ENCODE measurements around the gene KCNQ1.
A peak's percentile ranks its signal among the peaks of the same experiment; 100 is the strongest.

KCNQ1 gene

DNA sequence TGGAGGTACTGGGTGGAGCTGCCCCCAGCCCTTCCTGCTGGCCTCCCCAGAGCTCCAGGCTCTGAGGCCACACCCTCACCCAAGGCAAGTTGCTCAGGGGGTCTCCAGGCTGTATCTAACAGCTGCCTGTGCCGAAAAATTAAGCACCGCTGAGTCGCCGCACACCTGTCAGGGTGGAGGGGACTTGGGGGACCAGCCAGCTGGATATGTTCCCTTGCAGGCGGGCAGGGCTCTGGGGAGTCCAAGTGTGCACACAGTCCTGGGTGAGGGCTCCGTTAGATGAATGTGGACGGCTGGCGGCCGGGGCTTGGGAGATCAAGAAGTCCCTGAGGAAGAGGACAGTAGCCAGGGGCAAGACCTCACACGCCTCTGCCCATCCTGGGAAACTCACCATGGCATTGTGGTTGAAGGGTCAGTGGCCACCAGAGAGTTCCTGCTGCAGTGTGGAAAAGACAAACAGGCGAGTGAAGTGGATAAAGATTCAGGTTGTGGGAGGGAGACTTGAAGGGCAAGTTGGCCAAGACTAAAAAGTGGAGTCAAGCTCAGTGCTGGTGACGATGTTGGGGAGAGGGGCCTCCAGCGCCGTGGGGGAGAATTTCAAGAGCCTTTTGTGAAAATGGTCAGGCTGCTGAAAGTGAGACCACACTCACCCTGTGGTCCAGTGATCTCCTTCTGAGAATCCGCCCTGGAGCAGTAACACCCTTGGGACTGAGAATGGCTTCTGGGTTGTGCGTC lies 371.1 kb downstream of the KCNQ1 start:
- DNase-seq: no peak

DNA sequence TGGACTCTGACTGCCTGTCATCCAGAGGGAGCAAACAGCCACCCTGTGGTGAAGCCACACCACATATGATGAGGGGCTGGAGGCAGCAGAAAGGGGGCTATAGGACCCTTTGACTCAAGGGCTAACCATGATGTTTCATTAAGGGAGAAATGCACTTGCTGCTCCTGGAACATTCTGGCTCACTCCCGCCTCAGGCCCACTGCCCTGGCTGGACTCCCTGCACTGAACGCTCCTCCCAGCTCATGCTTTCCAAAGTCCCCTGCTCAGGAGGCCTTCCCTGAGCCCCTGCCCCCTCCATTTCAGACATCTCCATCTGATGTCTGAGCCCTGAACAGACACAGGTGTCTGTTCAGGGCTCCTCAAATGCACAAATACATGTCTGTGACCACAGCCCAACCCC lies 371.7 kb downstream of the KCNQ1 start:
- no peak for DNase-seq

DNA sequence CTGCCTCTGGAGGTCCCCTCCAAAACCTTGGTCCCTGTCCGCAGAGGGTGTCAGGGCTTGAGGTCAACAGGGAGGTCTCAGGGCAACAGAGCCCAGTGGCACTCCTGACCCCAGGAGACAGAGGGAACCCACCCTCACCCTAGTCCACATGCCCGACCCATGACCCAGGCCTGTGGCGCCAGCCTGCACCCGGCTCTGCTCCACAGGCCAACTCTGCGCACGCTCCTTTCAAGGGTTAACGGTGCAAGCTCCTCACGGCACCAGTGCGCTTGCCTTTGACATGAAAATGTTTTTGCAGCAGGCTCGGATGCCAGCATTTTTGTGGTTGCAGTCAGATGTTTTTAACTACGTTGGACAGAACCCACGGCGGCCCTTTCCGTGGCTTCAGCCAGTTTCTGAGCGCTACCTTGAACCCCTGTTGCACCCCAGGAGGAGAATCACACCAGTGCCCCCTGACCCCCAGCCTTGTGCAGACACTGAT lies 372.2 kb downstream of the KCNQ1 start:
- DNase-seq: no peak

DNA sequence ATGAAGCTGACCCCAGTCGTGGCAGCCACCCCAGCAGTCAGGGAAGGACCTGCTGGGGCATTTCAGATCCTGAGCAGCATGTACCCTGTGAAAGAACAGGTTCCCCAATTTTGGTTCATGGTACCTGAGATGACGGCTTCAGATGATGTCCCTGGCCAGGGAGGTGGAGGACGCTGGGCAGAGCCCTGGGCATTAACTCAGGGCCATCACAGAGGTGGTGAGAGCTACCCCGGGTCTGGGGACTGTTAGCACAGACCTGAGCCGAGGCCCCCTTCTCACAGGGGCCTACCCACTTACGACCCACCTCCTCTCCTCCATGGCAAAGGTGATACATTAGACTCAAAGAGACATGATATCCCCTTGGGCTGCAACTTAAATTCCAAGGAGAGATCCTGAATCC lies 372.6 kb downstream of the KCNQ1 start:
- no peak for DNase-seq

DNA sequence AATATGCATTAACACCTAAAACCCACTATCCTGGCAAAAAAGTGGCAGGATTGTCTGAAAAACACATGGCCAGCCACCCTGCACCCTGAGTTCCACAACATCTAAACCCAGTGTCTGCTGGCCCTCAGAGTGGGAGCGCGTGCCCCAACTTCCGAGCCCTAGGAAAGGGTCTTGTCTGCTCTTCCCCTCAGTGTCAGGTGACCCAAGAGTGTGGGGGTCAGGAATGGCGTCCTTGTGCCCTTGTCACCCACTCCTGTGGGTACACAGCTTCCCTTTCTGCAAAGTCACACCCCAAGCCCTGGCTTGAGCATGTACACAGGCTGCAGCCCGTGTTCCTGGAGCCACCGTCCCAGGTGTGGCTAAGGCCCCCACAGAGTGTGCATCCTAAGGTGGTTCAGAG lies 373.2 kb downstream of the KCNQ1 start:
- no peak for DNase-seq

DNA sequence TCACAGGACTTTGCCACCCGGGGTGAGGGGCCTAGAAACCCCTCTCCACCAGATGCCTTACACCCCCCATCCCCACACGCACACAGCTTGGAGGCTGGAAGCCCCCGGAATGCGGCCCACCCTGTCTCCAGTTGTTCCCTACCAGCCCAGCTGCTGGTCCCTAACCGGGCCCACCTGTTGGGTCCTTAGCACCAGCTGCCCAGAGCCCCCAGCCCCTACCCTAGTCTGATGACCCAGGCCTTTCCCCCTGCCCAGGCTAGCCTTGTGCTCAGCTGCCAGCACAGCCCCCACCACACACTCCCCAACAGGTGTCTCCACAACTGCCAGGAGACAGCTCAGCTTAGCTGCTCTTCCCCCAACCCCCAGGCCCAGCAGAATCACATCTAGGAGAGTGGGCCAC lies 373.7 kb downstream of the KCNQ1 start:
- no peak for DNase-seq

DNA sequence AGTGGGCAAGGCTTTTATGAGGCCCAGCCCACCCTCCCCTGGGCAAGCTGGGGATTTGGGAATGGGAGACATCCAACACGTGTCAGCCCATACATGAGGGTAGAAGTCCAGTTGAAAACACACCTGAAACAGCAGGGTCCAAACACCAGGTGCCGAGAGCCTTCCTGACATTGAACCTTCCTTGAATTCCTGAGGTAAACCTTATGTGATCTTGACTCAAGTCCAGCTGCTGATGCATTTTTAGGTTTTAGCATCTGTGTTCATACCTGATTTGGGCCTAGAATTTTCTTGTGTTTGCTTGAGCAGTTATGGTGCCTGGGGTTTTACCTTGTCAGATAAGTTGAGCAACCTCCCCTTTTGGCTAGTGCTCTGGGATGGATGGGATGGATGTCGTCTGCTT lies 374.5 kb downstream of the KCNQ1 start:
- DNase-seq: no peak

DNA sequence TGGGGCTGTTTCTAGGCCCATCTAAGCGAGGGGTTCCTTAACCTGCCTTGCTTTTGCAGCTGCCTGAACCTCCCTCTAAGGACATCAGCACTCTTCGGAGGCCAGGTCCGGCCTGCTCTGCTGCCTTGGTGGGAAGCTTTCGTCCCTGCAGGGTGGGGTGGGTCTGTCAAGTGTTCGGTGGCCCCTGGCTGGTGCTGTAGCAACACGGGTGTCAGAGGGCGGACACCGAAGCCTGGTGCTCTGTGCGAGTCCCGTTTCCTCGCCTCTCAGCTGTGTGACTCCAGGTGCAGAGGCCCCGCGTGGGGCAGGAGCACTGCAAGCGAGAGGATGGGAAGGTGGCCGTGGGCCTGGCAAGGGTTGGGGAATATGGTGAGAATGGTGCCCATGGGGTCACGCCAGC lies 376.2 kb downstream of the KCNQ1 start:
- DNase-seq: no peak

DNA sequence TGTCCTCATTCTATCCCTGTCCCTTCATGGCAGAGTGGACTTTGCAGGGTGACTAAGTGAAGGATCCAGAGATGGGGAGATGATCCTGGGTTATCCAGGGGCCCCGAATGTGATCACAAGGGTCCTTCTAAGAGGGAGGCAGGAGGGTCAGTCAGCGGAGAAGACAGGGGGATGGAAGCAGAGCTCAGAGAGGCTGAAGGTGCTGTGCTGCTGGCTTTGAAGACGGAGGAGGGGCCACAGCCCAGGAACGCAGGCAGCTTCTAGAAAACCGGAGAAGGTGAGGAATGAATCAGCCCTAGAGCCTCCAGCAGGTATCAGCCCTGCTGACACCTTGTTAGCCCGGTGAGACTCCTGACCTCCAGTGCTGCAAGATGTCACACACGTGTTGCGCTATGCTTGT lies 377.1 kb downstream of the KCNQ1 start:
- DNase-seq: no peak

DNA sequence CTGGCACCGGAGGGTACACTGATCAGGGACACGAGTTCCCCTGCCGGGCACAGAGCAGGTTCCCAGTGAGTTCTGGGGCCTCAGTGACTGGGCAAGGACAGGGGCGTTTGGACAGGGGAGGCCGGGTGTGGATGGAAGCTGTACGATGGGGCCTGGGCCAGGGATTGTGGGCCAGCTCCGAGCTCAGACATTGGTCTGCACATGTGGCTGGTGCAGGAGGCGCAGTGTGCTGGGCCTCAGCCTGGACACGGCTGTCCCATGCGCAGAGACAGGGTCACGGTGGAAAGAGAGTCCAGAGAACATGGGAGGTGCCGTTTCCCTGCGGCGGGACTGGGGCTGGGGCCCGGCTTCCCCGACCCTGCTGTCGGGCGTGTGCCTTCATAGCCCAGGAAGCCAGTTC lies 380.0 kb downstream of the KCNQ1 start:
- DNase-seq: no peak

DNA sequence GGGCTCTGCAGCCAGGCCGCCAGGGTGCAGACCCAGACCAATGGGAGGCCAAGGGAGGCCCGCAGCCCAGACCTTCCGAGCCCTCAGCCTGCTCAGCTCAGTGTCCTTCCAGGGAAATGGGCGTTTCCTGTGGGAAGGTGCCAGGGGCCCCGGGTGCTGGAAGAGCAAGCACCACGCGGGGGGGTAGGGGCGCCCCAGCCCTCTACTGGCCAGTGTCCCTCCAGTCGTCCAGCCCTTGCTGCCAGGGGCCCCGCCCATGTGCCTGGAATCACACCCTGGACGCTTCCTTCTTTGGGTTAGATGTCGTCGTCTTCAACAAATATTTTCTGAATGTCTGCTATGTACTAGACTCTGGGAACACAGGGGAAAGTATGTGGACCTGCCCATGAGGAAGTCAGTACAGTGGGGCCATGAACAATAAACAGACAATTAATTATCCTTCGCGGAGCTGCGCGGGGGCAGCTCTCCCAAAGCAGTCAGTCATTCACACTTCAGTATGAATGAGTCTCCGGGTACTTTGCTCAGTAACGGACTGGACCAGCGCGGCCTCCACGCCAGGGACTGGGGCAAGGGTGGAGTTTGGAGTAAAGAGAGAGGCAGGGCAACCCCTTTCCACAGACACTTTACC lies 380.6 kb downstream of the KCNQ1 start:
- no peak for DNase-seq

DNA sequence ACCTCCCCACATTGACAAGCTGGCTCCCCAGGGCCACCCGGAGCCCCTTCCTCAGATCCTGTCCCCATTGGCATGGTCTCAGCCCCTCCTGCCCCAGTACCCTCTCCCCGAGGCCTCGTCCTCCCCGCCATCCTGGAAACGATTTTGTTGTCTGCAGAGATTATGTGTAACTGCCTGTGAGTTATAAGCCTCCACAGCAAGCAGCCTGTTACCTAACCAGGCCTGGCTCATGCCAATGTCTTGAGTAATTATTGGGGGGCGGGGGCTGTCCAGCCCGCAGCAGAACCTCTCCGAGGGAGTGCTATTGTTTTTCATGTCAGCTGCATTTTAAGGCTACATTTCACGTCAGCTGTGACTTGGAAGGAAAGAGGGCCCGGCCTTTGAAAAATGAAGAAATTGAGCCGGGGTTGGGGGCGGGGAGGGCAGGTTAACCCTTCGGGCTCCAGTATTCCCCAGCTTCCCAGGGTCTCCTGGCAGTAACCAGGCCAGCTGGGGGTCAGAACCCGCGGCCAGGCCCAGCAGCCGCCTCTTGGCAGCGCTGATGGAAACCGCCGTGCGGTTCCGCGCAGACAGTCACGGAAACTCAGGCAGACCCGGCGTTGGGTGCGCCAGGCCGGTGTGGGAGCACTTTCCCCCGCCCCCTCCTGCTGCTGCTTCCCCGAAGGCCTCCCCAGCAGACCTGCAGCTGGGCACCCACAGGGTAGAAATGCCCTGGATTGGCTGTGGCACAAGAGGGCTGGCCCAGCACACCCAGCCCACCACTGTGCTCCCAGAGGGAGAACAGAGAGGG lies 381.3 kb downstream of the KCNQ1 start:
- peak in 1 of 2 donors; percentile 47 for DNase-seq

DNA sequence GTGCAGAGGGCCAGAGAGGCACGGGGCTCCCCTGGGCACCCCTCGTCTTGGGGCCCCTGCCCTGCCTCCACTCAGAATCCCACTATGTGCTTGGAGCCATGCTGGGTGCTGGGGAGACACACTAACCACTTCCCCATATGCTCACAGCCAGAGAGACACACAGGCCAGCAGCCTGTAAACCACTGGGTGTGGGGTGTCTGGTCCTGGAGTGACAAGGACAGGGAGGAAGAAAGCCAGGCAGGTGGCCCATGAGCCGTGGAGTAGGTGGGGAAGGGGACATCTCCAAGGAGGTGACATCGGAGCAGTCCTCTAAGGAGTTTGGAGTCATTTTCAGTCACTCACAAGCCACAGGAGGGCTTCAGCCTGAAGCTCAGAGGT lies 381.9 kb downstream of the KCNQ1 start:
- DNase-seq: peak in 1 of 2 donors; percentile 31

DNA sequence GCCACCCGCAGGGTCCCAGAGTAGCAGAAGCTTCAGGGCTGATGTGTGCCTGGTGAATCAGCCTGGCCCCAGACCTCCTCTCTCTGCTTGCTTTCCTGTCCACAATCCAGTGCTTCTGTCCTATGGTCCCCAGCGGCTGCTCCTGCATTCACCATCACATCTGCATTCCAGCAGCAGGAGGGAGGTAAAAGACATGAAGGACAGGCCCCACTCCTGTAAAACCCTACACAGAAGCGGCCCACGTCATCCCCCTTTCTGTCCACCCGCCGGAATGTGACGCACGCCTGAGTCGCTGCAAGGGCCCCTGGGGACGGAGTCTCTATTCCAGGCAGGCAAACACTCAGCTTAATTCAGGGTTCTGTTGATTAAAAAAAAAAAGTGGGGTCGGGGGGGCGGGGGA lies 382.4 kb downstream of the KCNQ1 start:
- DNase-seq: no peak

DNA sequence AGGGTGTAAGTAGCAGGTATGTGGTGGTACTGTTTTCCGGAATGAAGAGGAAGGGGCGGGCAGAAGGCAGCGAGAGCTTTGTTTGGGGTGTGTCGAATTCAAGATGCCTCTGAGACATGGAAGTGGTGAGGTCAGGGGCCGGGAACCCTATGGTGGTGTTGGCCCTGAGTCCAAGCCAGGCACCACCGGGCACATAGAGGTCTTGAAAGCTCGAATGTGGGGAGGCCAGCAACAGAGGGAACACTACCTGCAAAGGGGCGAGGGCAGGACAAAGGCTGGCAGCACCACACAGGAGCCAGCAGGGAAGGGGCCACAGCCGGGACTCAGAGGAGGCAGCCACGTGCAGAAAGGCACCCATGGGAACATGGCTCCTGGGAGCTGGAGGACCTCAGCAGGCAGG lies 383.0 kb downstream of the KCNQ1 start:
- no peak for DNase-seq

DNA sequence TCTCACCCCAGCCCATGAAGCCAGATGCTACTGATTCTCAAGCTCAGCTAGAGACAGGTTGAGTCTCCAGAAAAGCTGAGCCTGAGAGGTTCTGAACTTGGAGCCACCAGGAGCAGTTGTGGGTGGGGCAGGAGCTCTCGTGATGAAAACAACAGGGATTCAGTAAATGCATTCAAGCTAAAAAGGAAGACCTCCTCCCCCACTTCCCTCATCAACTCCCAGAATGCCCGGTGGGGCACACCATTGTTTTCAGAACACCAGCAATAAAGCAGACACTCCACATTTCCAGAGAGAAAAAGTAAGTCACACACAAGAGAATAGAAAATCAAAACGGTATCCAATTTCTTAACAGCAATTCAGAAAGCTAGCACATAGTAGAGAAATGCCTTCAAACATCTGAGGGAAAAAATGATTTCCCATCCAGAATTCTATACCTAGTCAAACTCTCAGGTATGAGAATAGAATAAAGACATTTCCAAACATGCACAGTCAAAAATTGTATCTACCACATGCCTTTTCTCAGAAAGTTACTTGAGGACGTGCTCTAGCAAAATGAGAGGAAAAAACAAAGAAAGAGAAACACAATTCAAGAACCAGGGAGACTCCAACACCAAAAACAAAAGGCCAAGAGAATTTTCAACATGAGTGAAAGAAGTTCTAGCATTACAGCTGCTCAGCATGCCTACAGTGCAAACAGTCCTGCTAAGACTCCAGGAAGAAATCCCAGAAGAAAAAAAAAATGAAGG lies 383.9 kb downstream of the KCNQ1 start:
- no peak for DNase-seq

DNA sequence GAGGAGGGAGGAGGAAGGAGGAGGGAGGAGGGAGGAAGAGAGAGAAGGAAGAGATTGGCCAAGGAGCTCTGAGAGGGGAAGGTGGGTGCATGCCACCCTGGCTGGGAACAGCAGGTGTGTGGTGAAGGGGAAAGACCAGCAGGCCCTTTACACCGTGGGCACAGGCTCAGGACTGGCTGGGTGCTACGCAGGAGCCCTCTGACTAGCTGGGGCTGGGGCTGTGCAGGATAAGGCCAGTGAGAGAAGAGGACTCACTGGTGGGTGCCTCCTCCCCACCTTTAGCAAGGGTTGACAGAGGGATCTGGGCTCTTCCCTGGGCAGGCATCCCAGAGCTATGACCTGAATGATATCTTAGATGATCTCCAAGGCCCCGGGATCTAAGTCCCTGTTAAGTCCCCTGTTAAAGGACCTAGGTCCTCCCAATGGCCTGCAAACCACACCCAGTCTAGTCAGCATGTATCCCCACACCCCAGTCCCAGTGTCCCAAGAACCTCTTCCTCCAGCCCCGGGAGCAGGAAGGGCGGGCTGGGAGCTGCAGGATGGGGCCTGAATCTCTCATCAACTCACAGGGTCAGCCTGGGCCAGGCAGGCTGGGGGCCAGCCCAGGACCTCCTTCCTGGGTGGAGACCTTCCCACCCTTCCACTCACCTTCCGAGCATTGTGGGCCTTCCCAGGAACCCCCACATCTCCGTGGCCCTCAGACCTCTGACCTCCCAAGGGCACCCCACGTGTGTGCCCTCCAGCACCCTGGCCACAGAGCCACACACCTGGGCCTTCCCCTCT lies 385.4 kb downstream of the KCNQ1 start:
- DNase-seq: no peak

DNA sequence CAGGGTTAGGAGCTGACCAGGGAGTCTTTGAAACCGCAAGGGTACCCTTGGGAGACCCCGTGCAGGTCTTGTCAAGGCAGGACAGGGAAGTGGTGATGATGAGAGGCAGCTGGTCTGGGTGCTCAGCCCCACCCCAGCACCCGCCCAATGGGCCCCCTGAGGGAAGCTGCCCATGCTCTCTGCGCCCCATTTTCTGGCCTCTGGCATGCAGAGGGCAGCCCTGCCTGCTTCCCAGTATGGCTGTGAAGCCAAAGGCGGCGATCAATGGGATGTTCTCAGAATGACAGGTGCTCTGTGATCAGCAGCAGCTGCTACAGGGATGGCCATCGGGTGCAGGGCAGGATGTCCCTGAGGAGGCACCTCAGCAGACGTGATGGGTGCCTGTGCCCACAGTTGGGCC lies 386.1 kb downstream of the KCNQ1 start:
- no peak for DNase-seq

DNA sequence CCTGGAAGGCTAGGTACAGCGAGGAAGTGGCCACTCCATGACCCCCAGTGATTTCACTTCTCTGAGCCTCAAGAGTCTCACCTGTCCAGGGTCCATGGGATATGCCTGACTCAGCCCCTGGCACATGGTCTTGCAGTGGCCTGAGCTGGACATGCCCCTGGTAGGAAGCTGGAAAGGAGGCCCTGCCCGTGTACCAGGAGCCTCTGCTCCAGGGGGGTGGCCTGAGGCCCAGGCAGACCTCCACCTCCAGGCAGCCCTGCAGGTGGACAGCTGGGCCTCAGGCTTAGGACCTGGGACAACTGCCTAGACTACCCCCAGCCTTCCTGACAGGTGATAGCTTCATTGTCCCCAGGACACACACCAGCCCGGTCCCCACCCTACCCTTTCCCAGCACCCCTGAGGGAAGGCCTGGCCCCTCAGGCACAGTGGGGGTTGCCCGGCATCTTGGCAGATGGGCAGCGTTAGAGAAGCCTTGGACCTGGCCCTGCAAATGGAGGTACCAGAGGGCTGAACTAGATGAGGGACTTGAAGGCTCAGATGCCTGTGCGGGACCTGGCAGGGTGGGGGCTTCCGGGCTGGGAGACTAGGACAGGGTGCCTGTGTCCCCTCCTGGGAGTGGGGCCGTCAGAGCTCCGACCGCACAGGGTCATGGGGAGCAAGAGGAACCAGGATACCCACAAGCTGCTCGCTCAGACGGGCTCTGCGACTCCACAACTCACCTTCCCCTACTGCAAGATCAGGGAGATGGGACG lies 387.1 kb downstream of the KCNQ1 start:
- DNase-seq: no peak

DNA sequence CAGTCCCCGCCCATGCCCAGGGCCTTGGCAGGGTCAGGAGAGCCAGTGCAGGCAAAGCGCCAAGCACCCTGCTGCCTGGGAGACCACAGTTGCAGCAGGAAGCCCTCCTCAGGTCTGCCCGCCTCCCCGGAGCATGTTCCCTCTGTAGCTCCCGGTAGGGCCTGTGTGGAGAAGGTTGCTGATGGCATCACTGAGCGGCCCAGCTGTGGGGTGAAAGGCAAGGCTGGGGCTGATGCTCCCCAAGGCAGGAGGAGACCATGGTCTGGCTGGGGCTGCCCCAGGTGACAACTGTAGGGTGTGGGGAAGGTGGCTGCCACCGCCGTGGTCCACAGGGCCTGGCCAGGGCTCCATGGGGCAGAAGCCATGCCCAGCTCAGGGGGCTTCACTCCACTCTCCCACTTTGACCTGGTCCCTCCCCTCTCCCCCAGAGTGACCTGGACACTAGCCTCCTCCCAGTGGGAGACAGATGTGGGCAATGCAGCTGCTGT lies 387.8 kb downstream of the KCNQ1 start:
- no peak for DNase-seq

DNA sequence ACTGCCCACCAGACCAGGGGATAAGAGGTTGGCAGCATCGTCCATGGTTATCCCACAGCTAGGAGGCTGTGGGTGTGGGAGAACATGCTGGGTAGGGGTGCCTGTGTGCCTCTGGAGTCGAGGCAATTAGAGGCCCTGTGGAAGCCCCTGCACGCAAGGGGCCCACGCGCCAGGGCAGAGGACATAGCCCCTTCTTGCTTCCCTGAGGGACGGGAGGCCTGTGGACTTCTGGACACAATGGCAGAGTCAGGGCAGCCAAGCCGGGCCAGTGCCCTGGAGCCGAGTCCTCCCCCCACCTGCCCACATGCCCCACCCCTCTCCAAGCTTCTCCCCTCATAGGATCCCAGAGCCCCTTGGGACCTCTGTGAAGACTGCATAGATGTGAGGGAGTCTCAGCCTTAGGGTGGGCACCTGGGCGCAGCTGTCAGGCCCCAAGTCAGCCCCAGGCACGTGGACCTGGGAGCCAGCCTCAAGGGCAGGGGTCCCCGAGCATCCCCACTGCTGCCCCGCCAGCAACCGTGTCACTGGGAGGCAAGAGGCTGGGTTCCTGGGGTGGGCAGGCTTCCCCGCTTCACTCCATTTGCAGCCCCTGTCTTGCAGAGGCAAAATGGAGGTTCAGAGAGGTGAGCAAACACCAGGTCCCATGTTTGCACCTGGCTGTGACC lies 388.4 kb downstream of the KCNQ1 start:
- DNase-seq: no peak

Data from CD4-positive, alpha-beta T cell treated with Interleukin-4 for 1 hour (primary cell).